Retinal pigment epithelial cell (primary cell): ENCODE results near the gene PRPF6.

Experiments used
- DNase-seq: peaks from one replicate; pipeline ENCODE4 v3.0.0-alpha.2; 2010; ENCODE audit warnings: low read depth
- H3K4me3 ChIP-seq: 2 replicates; pipeline ENCODE4 v1.5.1; 2011; ENCODE audit warnings: mild to moderate bottlenecking, low read length, control low read depth, moderate library complexity
- CTCF ChIP-seq: conservative IDR thresholded peaks from 2 replicates; pipeline ENCODE4 v1.5.1; 2011; ENCODE audit warnings: low read depth, low read length, control low read depth, inconsistent platforms

PRPF6 gene

DNA sequence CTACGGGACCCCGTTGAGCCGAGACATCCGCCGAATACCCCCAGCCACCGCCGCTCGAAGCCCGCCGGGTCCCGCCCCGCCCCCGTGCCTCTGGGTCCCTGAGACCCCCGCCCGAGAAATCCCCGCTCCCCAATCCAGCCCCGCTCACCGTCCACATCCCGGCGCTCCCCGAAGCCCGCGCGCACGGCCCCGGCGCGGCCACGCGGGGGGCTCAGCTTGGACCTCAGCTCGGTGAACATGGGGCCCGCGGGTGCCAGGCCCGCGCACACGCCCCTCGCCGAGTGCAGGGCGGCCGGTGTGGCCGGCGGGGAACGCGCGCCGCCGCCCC lies 1.7 kb upstream of the PRPF6 start:
- no peak for DNase-seq
- peak overlapping the region; percentile 61 for H3K4me3 ChIP-seq
- TF ChIP-seq CTCF: no peak

DNA sequence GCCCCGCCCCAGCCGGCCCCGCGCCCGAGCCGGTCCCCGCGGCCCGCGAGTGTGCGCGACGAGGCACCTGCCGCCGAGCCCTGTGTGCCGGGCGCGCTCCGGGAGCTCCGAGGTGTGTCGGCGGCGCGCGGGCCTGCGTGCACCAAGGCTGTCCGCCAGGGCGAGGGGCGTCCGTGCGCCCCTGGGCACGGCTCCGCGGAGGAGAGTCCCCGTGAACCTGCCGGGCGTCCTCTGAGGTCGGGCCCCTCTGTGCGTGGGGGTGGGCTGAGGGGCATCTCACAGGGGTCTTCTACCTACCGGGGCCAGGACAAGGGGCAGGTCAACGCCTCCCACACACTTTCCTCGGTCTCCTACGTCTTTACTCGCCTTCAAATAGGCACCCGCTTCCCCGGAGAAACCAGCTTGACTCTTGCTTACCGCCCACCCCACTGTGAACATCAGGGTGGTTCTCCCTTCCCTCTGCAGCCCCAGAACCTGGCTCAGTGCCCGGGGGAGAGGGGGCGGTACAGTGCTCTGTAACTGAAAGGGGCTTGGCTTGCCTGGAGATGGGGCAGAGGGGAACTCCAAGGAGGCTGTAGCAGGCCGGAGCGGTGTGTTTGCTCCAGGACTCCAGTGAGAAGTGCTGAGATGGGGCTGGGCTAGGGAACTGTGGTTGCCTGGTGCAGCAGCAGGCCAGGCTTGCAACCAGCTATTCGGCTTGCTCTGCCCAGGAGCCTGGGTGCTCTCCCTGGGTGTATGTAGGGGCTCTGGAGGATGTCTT lies 1.2 kb upstream of the PRPF6 start, which contains the start of gene SAMD10:
TSS of gene SAMD10 (minus strand) at position 86 of the 760 bp plus-strand sequence. CDS start 175 bp downstream, outside the sequence.
- no peak for TF ChIP-seq CTCF
- peak within 1 kb of the TSS; percentile 97 for H3K4me3 ChIP-seq
- DNase-seq: no peak

GRCh38 chr20:63980317-63980805 lies 571 bp upstream of the PRPF6 start:
- TF ChIP-seq CTCF: no peak
- no peak for DNase-seq
- peak overlapping the region; percentile 97 for H3K4me3 ChIP-seq

- no peak for TF ChIP-seq CTCF
- no peak overlapping the region for H3K4me3 ChIP-seq
- no peak for DNase-seq
Observed at GRCh38 chr20:63982937-63983336, 2.0 kb downstream of the PRPF6 start.

DNA sequence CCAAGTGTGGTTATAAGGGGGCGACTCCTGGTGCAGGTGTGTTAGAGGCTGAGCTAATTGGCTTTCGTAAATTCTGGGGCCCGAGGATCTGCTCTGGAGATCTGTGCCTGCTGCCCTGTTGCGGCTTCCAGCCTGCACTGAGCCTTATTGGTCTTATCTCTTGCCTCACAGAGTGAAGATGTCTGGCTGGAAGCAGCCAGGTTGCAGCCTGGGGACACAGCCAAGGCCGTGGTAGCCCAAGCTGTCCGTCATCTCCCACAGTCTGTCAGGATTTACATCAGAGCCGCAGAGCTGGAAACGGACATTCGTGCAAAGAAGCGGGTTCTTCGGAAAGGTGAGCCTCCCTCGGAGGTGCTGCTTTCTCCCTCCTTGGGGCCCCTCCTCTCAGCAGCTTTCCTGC lies 20.0 kb downstream of the PRPF6 start:
- no peak overlapping the region for H3K4me3 ChIP-seq
- TF ChIP-seq CTCF: no peak
- DNase-seq: no peak

DNA sequence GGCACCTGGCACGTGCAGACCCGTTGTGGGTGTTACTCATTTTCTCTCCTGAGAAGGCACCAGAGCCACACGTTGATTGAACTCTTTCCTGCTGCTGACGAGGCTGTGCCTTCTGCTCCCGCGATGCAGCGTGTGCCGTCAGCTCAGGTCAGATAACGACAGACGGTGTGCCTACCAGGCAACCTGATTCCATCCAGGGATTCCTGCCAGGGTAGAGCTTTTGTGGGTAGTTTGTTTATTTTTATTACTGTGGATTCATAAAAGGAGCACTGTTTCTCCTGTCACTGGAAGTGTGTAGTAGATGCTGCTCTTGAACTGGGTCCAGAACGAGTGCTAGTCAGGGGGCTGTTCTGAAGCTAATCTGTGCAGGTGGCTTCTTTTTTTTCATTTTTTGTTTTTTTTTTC lies 20.7 kb downstream of the PRPF6 start:
- no peak overlapping the region for H3K4me3 ChIP-seq
- no peak for TF ChIP-seq CTCF
- DNase-seq: no peak
